HEK293 (cell line): Measurements from ENCODE around the gene PLCL2.

Experiments
- CTCF ChIP-seq: fragments of 450-650 bp; formaldehyde crosslinking; IDR thresholded peaks from 2 replicates; pipeline ENCODE4 v1.5.1; 2016; ENCODE audit warnings: missing biosample characterization, missing genetic modification characterization
- ZNF121 ChIP-seq: fragments of 450-650 bp; formaldehyde crosslinking; IDR thresholded peaks from 2 replicates; pipeline ENCODE4 v1.5.1; 2016; ENCODE audit warnings: missing biosample characterization, missing genetic modification characterization
- ZNF146 ChIP-seq: fragments of 450-650 bp; formaldehyde crosslinking; IDR thresholded peaks from 2 replicates; pipeline ENCODE4 v1.5.1; 2016; ENCODE audit warnings: missing biosample characterization, missing genetic modification characterization
- ZNF362 ChIP-seq: fragments of 450-650 bp; formaldehyde crosslinking; IDR thresholded peaks from 2 replicates; pipeline ENCODE4 v1.5.1; 2016; ENCODE audit warnings: missing biosample characterization, missing genetic modification characterization
- ZNF416 ChIP-seq: fragments of 450-650 bp; formaldehyde crosslinking; IDR thresholded peaks from 2 replicates; pipeline ENCODE4 v1.5.1; 2016; ENCODE audit warnings: missing biosample characterization, missing genetic modification characterization
- ZNF423 ChIP-seq: fragments of 450-650 bp; formaldehyde crosslinking; IDR thresholded peaks from 2 replicates; pipeline ENCODE4 v1.5.1; 2016; ENCODE audit warnings: missing biosample characterization, missing genetic modification characterization
- ZNF501 ChIP-seq: fragments of 450-650 bp; formaldehyde crosslinking; IDR thresholded peaks from 2 replicates; pipeline ENCODE4 v1.5.1; 2016; ENCODE audit warnings: missing biosample characterization, missing genetic modification characterization
- ZNF623 ChIP-seq: fragments of 450-650 bp; formaldehyde crosslinking; IDR thresholded peaks from 2 replicates; pipeline ENCODE4 v1.5.1; 2016; ENCODE audit warnings: missing biosample characterization, missing genetic modification characterization
- ZNF707 ChIP-seq: fragments of 450-650 bp; formaldehyde crosslinking; IDR thresholded peaks from 2 replicates; pipeline ENCODE4 v1.5.1; 2016; ENCODE audit warnings: missing biosample characterization, missing genetic modification characterization

- TF ChIP-seq ZNF623 (tag by site-specific recombination) (no peak), CTCF (no peak), ZNF121 (tag by site-specific recombination) (no peak), ZNF146 (tag by site-specific recombination) (no peak), ZNF423 (tag by site-specific recombination) (no peak), ZNF416 (tag by site-specific recombination) (no peak), ZNF501 (tag by site-specific recombination) (no peak), ZNF362 (no peak), ZNF707 (tag by site-specific recombination) (no peak)
Measured at GRCh38 chr3:16917980-16918682, 33.4 kb downstream of the PLCL2 start.
